GM21528 (cell line): ENCODE measurements around the gene PHF2.

Experiments used
- ATAC-seq: cut with Tn5 transposase; IDR thresholded peaks from one replicate; pipeline ENCODE4 v1.9.1; 2021; ENCODE audit warnings: mild to moderate bottlenecking, moderate library complexity; ENCODE audit not compliant: unreplicated experiment, low FRiP score

The PHF2 gene

DNA sequence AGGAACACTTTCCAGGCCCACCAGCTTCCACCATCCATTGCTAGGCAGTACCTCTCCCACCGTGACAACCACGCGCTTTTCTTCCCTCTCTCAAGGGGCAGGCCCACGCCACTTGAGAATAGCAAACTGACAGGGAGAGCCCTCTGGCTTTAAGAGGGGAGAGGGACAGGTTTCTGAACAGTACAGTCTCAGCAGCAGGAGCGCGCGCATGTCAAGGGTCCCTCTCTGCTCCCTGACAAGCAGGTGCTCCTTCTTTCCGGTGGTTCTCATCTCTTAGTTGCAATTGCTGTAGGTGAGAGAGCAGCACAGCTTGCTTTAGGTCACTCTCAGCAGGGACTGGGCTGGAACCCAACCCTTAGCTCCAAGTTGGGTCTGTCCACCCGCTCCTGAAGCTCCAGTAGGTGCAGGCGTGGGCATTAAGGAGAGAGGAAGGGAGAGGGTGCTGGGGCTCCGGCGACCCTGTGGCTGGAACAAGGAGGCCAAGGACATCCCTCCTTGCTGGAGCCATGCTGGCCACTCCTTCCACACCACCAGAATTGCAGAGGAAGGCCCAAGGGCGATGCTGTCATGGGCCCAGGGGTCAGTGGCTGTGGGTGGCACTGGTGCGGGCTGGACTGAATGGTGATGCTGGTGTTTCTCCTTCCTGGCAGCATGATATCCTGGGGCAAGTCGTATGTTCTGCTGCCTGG is 9.0 kb upstream of the PHF2 start:
- peak; percentile 10 for ATAC-seq

- no peak for ATAC-seq
These were observed 8.2 kb upstream of the PHF2 start for GRCh38 chr9:93568169-93568568.

GRCh38 chr9:93569621-93570174 is 6.7 kb upstream of the PHF2 start:
- ATAC-seq = no peak

- ATAC-seq = no peak
These were observed 4.2 kb upstream of the PHF2 start for GRCh38 chr9:93572221-93572620.

- ATAC-seq = no peak
These were observed 3.5 kb upstream of the PHF2 start for GRCh38 chr9:93572636-93573515.

DNA sequence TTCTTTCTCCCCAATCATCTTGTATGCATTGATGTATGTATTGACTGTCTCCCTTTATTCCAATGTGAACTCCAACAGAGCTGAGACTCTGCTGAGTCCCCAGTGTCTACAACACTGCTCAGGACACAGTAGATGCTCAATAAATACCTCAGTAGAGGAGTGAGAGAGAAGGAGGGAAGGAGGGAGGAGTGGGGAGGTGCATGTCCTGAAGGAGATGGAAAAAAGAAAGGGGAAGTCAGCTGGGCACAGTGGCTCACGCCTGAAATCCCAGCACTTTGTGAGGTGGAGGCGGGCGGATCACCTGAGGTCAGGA is 2.9 kb upstream of the PHF2 start:
- ATAC-seq = no peak

DNA sequence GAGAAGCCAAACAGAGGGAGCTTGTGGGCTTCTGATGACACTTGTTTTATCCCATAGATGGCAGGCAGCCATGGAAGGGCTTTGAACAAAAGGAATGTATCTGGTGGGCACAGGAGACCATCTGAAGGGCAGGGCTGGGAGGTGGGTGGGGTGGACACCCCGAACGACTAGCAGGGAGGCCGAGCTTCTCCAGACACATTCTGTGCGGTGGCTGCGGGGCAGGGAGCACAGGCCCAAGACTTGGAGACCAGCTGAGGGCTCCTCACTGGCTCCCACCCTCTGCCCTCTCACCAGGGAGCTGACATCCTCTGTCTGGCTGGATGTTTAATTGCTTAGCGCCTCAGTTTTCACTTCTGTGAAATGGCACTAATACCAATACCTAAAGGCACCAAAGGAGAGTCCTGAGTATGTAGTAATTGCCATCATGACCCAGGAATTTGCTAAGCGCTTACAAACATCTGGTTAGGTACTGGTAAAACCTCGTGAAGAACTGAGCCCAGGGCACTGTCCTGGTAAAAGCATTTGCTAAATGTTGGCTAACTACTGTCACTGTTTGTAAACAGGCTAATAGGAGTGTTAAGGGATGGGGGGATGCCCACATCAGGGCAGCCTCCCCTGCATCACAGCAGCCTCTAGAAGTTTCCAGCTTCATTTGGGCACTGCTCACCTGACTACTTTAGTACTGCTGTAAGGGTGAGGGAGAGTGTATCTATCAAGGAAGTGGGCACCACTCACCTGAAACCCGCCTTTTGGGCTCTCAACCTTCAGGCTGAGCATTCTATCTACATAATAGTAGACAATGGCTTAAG is 2.1 kb upstream of the PHF2 start:
- ATAC-seq = no peak

- ATAC-seq = no peak
These were observed 1.2 kb upstream of the PHF2 start for GRCh38 chr9:93574900-93575795.

DNA sequence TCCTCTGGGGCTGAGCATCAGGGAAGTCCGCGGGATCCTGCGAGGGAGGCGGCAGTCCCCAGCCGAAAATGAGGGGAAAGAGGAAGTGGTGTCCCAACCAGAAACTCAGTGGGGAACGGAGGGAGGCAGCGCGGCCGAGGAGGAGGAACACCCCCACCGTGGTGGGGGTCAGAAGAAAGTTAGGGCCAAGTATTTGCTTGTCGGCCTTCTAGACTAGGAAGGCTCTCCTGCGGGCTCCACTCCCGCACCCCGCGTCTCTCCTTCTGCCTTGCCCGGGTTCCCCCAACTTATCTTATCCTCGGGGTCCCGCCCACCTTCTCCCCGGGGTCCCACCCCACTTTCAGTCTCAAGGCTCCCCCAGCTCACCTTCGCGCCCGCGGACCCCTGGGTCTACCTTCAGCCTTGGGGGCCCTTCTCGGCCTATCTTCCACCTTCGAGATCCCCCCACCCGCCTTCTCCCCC is 557 bp upstream of the PHF2 start:
- ATAC-seq = no peak

DNA sequence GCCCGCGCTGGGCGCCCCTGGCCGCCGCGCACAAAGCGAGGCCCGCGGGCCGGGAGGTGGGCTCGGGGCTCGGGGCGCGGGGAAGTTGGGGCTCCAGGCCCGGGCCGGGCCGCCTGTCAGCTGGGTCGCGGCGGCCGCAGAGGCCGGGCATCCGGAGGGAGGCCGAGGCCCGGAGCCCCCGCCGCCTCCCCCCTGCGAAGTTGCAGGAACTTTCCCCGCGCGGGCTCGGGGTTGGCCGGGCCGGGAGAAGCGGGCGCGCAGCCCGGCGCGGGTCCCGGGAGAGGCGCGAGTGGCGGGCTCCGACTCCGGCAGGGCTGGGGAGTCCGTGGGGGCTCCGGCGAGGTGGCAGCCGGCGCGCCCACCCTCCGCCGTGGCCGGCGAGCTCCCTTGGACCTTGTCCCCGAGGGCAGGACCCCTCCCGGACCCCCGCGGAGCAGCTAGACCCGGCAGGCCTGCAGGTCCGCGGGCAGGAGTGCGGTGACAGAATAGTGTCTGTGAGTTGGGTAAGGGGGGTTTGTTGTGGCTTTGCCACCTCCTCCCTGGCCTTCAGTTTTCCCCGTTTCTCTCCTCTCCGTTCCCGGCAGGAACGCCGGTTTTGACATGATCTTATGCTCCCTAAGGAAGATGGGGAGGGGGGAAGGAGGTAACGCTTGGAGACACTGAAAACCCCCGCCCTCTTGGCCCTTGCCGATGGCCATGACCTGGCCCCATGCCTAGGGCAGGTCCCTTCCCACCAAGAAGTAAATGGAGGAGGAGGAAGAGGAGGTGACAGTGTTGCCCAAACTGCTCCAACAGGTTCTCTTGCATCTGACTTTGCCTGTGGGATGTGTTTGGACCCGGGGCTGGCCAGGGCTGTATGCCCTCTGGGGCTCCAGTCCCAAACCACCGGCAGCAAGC is 942 bp downstream of the PHF2 start:
- no peak for ATAC-seq

DNA sequence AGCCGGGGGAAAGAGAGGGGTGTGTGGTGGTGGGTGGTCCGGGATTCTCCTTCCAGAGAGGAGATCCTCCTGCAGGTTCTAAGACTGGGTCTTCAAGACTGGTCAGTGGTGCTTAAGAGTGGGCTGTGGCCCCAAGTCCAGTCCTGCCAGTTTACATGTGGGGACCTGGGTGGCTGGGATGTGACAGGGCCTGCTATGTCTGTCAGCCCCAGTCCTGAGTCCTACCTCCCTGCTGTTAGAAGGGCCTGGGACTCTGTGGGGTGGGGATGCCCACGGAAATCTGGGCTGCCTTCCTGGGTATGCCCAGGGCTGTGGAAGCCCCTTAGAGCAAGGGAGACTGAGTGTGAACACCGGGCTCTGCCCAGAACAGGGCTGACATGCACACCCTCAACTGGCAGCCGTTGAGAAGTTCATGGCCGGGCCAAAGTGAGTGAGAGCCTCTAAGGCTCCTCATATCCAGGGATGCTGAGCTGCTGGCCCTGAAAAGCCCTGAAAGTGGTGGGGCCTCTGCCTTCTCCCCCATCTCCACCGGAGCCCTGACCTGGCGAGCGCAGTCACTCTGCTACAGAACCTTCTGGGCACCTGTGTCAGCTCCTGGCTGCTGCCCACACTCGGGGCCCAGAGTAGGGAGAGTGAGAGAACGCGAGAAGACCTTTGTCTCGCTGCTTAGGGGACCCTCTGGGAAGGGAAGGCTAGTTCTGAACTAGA is 1.7 kb downstream of the PHF2 start:
- ATAC-seq = no peak

DNA sequence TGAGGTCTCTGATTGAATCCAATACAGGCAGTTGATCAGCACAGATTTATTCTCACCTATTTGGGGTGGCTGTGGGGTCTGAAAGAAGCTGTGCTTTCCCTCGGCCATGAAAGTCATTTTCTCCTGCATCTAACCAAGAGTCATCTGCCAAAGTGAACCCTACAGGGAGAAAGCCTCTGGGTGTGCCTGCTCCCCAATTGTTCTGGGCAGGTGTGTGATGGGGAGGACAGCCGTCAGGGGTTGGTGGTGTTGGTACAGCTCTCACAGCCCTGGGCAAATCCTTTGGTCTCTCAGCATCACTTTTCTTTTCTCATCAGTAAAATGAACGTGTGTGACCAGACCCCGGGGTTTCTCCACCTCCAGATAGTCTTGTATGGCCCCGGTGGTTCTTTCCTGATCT is 2.5 kb downstream of the PHF2 start:
- ATAC-seq = no peak

DNA sequence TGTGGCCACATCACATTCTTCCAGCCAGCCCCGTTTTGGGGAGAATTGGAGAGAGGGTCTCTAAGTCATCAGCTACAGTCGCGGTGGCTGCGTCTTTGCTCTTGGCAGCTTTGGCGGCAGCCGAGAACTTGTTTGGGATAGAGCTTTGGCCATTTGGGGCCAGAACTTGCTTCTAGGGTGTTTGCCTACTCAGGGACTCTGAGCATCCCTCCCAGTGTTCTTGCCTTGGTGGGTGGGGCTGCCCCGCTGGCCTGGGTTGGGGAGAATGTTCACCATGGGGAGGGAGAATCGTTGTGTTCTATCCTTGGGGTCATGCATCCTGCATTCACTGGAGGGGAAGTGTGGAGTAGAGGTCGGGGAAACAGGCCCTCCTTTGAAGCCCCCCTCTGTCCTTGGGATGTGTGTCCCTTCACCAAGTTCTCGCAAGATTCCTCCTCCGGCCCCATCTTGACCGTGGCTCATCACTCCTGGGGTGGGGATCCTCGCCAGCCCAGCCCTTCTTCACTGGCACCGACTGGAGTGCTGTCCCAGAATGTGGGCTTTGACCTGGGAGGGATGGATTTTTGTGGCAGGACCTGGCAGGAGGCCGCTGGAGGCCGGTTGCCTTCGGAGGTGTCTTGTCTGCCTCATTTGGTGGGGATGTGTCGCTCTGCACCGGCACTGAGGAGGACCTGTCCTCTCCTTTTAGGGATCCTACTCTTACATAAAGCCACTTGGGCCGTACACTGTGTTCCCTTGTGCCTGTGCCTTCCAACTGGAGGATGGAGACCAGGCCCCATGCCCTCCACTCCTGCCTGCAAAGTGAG is 3.5 kb downstream of the PHF2 start:
- ATAC-seq = no peak

DNA sequence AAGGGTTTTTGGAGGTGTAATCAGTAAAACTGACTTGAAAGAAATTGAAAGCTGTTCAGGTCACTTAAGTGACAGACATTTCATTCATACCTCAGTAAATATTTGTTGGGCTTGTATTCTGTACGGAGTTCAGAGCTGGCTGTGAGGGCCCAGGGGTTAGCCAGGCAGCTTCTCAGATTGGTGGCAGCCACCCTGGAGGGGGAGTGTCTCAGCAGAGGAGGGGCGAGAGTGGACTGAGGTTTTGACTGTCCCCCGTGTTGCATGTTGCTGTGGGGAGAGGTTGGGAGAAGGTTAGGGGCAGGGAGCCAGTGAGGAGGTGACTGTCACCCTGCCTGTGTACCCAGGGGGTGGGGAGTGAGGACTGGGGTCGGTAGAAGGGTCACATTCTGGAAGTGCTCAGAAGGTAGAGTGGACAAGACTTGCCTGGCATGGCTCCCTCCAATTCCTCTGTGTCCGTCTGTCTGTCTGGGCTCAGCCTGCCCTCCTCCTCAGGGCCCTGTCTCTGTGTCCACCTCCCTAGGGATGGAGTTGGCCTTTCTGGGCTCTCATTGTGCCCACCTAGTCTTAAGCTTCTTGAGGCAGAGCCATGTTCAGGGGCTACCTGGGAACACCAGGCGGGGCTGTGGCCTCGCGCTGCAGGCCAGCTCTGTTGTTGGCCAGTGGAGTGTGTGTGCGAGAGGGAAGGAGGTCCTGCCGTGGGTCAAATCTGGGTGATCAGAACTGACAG is 4.4 kb downstream of the PHF2 start:
- ATAC-seq = no peak

DNA sequence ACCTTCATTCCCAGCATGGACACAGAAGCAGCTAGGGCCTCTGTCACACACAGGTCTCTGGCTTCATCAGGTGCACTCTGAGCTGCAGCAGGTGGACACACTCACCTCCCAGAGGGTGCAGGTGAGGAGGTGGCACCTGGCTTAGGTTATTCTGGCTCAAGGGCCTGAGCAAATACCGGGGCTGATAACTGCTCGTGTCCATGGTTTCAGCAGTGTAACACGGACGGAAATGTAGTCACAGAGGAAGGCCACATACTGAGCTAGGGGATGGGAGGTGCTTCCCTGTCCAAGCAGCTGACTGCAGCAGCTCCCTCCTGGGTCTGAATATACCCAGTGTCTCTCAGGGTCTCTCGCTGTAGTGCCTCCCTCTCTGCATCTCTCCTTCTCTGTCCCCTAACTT is 5.7 kb downstream of the PHF2 start:
- no peak for ATAC-seq

- ATAC-seq = no peak
These were observed 6.2 kb downstream of the PHF2 start for GRCh38 chr9:93582550-93582949.

DNA sequence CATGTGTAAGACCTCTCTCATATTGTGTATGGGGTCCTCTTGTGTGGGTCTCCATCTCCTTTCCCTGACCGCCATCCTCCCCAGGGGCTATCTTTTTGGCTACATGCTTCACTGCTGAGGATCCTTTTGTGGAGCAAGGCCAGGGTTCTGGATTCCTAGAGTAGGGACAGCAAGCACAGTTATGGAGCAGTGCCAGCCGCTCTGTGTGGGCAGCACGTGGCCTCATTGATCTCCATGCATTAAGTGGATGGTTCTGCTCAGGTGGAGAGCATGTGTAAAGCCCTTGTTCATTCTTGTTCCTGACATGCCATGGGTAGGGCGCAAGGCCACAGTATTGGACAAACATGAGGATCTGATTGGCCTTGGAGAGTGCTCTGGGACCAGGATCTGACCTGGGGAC is 8.9 kb downstream of the PHF2 start:
- no peak for ATAC-seq
